Activated naive CD4-positive, alpha-beta T cell treated with anti-CD3 and anti-CD28 coated beads, Interleukin-2, amount 50 U/mL, for 24 hours (primary cell): ENCODE data around the gene SRSF6.
"Not testable (repeated sequence)": the region's sequence is repeated elsewhere in the genome, so short reads cannot be mapped to it uniquely, and the experiment has no call there.

Source experiments
- H3K27ac Mint-ChIP-seq: one replicate; pipeline ENCODE4 v1.8.0; 2021; ENCODE audit warnings: mild to moderate bottlenecking, mixed read lengths
- H3K27me3 Mint-ChIP-seq: one replicate; pipeline ENCODE4 v1.8.0; 2021; ENCODE audit warnings: mixed read lengths
- H3K36me3 Mint-ChIP-seq: one replicate; pipeline ENCODE4 v1.8.0; 2021; ENCODE audit warnings: mixed read lengths
- H3K4me1 Mint-ChIP-seq: one replicate; pipeline ENCODE4 v1.8.0; 2021; ENCODE audit warnings: mixed read lengths
- H3K4me3 Mint-ChIP-seq: one replicate; pipeline ENCODE4 v1.8.0; 2021; ENCODE audit warnings: mild to moderate bottlenecking, mixed read lengths
- H3K9me3 Mint-ChIP-seq: one replicate; pipeline ENCODE4 v1.8.0; 2021; ENCODE audit warnings: mixed read lengths

Gene SRSF6

DNA sequence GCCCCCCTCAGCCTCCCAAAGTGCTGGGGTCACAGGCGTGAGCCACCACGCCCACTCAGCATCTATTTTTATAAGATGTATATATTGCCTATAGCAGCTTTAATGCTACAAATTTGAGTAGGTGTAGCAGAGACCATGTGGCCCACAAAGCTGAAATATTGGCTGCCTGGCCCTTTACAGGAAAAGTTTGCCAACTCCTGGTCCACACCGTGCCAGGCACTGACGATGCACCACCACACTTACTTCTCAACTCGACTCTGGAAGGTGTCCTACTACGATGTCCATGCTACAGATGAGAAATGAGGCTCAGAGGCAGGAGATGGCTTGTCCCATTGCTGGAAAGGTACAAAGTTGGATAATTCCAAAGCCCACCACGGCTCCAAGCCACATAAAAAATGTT, 17.2 kb upstream of the SRSF6 start:
- H3K36me3 Mint-ChIP-seq, result no peaks in the 10 kb centered on the region
- H3K27ac Mint-ChIP-seq, result no peak overlapping the region
- H3K9me3 Mint-ChIP-seq, result no peaks in the 10 kb centered on the region
- peaks cover 19% of the 10 kb centered on the region for H3K4me1 Mint-ChIP-seq
- no peak overlapping the region for H3K4me3 Mint-ChIP-seq
- peaks cover 1% of the 10 kb centered on the region for H3K27me3 Mint-ChIP-seq

DNA sequence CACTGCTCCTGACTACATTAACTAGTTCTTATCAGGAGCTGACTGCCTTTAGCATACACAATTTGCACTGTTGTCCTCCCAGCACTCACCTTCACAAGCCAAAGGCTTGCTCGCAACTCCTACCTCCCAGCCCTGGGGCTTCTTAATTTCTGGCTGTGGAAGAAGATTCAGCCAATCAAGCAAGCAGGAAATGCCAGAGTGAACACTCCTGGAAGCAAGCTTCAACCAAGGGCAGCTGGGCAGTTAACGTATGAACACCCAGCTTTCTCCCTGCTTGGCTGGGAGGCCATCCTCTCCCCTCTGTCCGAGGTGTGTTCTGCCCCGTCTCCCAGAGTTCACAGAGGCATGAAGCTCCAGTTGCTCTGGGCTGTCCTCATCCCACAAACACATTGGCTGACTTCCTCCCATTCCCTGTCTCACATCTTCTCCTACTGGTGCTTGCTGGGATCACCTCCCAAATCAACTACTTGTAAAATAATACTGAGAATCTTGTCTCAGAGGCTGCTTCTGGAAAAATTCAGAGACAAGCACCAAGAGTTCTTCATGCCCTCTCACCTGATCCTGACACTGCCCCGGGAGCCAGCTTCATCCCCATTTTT, 15.3 kb upstream of the SRSF6 start:
- no peak overlapping the region for H3K27ac Mint-ChIP-seq
- no peaks in the 10 kb centered on the region for H3K9me3 Mint-ChIP-seq
- H3K4me3 Mint-ChIP-seq, result no peak overlapping the region
- H3K27me3 Mint-ChIP-seq, result peaks cover 1% of the 10 kb centered on the region
- peaks cover 19% of the 10 kb centered on the region for H3K4me1 Mint-ChIP-seq
- H3K36me3 Mint-ChIP-seq, result no peaks in the 10 kb centered on the region

DNA sequence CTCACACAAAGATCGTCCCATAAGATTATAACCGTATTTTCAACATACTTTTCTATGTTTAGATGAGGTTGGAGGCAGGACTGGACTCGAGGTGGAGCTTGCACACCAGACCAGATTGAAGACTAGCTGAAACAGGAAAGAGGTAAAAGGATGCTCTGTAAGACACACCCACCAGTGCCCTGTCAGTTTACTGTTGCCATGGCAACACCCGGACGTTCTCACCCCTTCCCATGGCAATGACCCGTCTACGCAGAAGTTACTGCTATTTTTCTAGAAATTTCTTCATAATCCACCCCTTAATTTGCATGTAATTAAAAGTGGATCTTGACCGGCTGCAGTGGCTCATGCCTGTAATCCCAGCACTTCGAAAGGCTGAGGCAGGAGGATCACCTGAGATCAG, 13.6 kb upstream of the SRSF6 start:
- no peak overlapping the region for H3K27ac Mint-ChIP-seq
- peaks cover 21% of the 10 kb centered on the region for H3K4me1 Mint-ChIP-seq
- no peak overlapping the region for H3K4me3 Mint-ChIP-seq
- no peaks in the 10 kb centered on the region for H3K9me3 Mint-ChIP-seq
- H3K36me3 Mint-ChIP-seq, result no peaks in the 10 kb centered on the region
- peaks cover 3% of the 10 kb centered on the region for H3K27me3 Mint-ChIP-seq

DNA sequence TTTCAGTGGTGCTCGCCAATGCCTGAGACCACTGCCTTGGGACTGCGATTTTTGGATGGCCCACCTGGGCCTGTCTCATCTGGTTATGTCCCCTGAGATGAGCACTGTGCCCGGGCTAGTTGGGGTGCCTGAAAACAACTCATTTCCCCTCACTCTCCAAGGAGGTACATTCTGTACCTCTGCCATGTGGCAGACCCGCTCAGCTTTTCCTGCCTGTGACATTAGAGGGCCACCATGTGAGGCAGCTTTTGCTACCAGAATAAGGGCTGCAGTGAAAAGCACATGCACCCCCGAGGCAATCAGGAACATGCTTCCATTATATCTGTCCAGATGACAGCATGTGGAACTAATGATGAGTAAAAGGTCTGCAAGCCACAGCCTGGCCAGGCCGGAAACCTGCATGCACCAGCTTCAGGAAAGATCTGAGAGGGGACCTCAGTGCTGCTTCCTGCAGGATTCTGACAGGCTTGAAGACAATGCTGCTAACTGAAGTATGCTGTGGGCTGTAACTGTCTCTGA, 11.3 kb upstream of the SRSF6 start:
- Mint-ChIP-seq H3K4me1 (peaks cover 7% of the 10 kb centered on the region), H3K27me3 (peaks cover 4% of the 10 kb centered on the region), H3K36me3 (no peaks in the 10 kb centered on the region), H3K27ac (no peak overlapping the region), H3K4me3 (no peak overlapping the region), H3K9me3 (no peaks in the 10 kb centered on the region)

DNA sequence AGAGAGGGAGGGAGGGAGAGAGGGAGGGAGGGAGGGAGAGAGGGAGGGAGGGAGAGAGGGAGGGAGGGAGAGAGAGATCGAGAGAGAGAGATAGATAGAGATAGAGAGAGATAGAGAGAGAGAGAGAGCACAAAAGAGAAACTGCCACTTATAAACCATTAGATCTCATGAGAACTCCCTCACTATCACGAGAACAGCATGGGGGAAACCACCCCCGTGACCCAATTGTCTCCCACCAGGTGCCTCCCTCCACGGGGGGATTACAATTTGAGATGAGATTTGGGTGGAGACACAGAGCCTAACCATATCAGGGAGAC, 9.3 kb upstream of the SRSF6 start:
- H3K36me3 Mint-ChIP-seq, H3K4me1 Mint-ChIP-seq, H3K27me3 Mint-ChIP-seq, H3K4me3 Mint-ChIP-seq, H3K27ac Mint-ChIP-seq, H3K9me3 Mint-ChIP-seq: not testable (repeated sequence)

DNA sequence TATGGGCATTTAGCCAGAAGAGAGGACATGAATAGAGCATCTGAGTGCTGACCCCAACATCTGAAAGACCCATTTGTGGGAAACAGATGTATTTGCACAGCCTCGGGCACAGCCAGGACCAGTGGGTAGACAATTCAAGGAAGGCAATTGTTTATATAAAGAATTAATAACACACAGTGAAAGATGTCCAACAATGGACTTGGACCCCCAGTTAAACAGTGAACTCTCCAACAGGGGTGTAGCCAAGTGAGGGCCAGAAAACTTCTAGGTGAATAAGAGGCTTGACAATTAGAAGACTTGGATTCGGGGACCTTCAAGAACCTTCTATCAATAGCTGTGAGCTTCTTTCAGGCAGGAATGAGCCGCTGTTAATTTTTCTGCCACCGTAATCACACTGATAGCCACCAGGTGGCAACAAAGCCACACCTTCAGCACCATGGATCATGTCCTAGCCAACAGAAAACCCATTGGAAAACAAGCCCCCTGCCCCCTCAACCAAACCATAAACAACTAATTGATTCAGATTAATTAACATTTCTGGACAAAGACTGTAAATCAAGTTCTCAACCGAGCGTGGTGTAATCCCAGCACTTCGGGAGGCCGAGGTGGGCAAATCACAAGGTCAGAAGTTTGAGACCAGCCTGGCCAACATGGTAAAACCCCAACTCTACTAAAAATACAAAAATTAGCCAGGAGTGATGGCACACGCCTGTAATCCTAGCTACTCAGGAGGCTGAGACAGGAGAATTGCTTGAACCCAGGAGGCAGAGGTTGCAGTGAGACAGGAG, 8.8 kb upstream of the SRSF6 start:
- Mint-ChIP-seq H3K27ac (no peak overlapping the region), H3K9me3 (no peaks in the 10 kb centered on the region), H3K27me3 (peaks cover 5% of the 10 kb centered on the region), H3K4me1 (peaks cover 7% of the 10 kb centered on the region), H3K4me3 (no peak overlapping the region), H3K36me3 (no peaks in the 10 kb centered on the region)

DNA sequence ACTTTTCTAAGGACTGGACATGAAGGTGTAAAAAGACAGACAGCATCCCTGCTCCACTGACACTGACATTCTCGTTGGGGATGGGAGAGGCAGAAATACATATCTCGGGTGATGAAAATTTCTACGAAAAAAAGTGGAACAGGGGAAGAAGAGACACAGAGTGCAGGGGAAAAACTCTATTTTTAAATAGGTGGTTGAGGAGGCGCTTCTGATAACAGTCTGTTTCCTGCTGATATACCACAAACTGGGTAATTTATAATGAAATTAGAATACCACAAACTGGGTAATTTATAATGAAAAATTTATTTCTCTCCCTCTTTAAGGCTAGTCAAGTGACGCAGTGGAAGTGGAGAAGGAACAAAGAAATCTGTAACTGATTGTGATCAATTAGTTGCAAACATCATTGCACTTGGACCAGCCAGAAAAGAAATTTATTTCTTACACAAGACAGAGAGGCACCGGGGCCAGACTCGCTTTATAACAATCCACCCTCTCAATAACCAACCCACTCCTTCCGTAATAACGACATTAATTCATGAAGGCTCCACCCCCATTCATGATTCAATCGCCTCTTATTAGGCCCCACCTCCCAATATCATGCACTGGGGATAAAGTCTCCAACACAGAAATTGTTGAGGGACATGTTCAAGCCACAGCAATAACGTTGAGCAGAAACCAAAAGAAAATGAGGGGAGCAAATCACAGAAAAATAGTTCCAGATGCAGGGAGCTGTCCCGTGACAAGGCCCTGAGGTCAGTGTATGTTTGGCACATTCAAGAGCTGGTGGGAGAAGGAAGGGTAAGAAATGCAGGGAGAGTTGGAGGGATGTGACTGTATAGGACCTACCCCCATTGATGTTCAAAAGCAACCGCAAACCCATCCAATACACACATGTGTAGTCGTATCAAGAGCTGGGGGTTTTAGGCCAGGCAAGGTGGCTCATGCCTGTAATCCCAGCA, 6.6 kb upstream of the SRSF6 start:
- Mint-ChIP-seq H3K27me3 (peaks cover 3% of the 10 kb centered on the region), H3K9me3 (no peaks in the 10 kb centered on the region), H3K4me1 (peaks cover 7% of the 10 kb centered on the region), H3K4me3 (no peak overlapping the region), H3K36me3 (no peaks in the 10 kb centered on the region), H3K27ac (no peak overlapping the region)

DNA sequence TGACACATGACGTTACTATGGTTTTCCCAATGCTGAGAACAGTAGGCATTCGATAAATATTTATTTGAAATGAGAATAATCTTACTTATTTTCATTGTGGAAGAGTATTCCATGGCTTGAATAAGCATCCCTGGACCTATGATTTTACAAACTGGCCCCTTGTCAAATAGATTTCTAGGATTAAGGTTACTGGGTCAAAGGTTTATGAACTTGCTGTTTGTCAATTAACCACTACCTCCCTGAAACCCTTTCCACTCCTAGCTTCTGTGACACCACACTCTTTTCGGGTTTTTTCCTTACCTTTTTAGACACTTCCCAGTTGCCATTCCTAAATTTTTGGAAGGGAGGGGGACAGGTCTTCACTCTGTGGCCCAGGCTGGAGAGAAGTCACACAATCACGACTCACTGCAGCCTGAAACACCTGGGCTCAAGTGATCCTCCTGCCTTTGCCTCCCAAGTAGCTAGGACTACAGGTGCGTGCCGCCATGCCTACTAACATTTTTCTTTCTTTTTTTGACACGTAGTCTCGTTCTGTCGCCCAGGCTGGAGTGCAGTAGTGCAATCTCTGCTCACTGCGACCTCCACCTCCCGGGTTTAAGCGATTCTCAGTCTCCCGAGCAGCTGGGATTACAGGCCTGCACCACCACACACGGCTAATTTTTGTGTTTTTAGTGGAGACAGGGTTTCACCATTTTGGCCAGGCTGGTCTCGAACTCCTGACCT, 5.1 kb upstream of the SRSF6 start:
- no peak overlapping the region for H3K4me3 Mint-ChIP-seq
- H3K9me3 Mint-ChIP-seq, result no peaks in the 10 kb centered on the region
- H3K4me1 Mint-ChIP-seq, result peaks cover 14% of the 10 kb centered on the region
- peaks cover 3% of the 10 kb centered on the region for H3K27me3 Mint-ChIP-seq
- H3K36me3 Mint-ChIP-seq, result no peaks in the 10 kb centered on the region
- no peak overlapping the region for H3K27ac Mint-ChIP-seq

DNA sequence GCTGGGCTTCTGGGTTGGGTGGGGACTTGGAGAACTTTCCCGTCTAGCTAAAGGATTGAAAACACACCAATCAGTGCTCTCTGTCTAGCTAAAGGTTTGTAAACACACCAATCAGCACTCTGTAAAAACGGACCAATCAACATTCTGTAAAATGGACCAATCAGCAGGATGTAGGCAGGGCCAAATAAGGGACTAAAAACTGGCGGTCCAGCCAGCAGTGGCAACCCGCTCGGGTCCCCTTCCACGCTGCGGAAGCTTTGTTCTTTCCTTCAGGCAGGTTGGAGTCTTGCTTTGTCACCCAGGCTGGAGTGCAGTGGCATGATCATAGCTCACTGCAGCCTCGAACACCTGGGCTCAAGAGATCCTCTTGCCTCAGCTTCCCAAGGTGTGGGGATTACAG, 1.4 kb upstream of the SRSF6 start:
- not testable (repeated sequence) for H3K9me3 Mint-ChIP-seq, H3K27me3 Mint-ChIP-seq
- H3K4me1 Mint-ChIP-seq, result peaks cover 25% of the 10 kb centered on the region
- peak overlapping the region; percentile 92 for H3K4me3 Mint-ChIP-seq
- H3K36me3 Mint-ChIP-seq, result peaks cover 16% of the 10 kb centered on the region
- H3K27ac Mint-ChIP-seq, result peak overlapping the region; percentile 98

DNA sequence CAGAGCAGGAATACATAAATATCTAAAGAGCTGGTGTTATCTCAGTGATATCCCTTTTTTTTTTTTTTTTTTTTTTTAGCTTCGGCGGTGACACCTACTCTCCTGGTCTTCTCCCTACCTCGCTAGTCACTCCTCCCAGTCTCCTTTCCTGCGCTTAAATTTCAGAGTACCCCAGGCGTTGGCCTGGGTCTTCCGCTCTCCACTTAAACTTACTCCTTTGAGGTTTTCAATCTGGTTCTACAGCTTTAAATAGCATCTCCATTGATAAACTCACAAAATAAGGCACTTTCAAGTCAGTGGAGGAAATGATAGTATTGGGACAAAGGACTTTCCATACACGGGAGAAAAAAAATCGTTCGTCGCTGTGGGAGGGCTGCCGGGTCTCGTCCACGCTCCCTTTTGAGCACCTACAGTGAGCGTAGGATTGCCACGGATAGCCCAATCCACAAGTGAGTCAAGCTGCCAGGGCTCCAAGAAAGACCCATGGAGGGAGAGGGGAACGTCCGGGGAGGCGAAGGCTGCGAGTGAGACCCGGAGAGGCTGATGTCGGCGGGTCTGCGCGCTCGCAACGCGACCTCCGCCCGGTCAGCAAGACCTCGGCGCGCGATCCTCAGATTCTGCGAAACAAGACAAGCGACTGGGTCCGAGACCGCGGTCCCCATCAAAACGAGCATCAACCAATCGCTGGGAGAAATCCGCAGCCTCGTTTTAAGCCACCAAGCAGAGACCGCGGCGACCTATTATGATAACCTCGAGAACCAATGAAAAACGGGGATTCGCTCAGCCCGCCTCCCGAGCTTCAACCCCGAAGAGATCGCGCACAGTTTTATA, 672 bp upstream of the SRSF6 start:
- peaks cover 20% of the 10 kb centered on the region for H3K36me3 Mint-ChIP-seq
- H3K27ac Mint-ChIP-seq, result peak overlapping the region; percentile 98
- H3K27me3 Mint-ChIP-seq, result no peaks in the 10 kb centered on the region
- no peaks in the 10 kb centered on the region for H3K9me3 Mint-ChIP-seq
- peaks cover 32% of the 10 kb centered on the region for H3K4me1 Mint-ChIP-seq
- peak overlapping the region; percentile 92 for H3K4me3 Mint-ChIP-seq

DNA sequence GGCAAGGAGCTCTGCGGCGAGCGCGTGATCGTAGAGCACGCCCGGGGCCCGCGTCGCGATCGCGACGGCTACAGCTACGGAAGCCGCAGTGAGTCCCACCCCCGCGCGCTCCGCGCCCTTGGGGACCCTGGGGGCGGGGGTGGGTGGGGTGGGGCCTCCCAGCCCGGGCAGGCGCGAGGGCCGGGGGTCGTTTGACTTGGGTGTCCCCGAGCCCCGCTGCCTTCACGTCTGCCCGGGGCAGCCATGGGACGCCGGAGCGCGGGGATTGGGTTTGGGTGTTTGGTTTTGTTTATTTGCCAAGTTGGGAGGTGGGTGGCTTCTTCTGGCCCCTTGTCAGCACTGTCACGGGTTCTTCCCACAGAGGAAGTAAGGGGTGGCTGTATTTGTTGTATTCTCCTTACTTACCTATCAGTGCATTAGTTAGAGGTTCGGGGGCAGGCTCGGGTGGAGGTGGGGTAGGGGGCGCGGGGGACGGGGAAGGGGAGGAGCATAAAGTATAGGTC, 777 bp downstream of the SRSF6 start:
- Mint-ChIP-seq H3K4me3 (peak overlapping the region; percentile 92), H3K27me3 (no peaks in the 10 kb centered on the region), H3K36me3 (peaks cover 26% of the 10 kb centered on the region), H3K9me3 (no peaks in the 10 kb centered on the region), H3K4me1 (peaks cover 45% of the 10 kb centered on the region), H3K27ac (peak overlapping the region; percentile 84)

DNA sequence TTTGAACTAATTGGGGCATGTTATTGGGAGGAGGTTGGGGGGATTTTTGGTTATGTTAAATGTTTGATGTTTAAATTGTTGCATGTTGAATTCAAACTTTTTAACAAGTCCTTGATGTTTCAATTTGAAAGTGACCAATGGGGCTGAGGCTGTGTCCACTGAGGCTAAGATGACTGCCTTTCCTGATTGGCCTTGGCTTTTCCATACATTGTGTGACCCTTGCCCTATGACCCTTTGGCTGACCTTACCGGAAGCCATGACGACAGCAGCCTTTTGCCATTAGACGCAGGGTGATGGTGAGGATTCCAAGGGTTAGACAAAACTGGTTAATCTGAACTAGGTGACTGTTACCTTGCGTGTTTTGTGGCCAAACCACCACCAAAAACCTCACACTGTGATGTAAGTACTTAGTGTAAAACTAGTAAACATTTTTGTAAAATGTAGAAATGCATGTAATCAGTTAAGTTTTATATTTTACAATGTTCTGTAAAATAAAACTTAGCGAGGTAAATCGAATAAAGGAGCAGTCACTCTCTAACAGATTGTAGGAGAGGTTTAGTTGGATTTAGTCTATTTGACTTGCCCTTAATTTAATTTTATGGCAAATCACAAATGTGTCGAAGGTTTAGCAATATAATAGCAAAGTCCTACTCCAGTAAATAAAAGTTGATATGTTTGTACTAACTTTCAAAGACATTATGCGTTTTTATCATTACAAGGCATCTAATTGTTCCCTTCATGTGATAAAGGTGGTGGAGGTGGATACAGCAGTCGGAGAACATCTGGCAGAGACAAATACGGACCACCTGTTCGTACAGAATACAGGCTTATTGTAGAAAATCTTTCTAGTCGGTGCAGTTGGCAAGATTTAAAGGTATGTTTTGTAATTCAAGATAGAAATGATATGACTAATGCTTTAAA, 1.6 kb downstream of the SRSF6 start:
- H3K4me1 Mint-ChIP-seq, result peaks cover 53% of the 10 kb centered on the region
- peaks cover 33% of the 10 kb centered on the region for H3K36me3 Mint-ChIP-seq
- no peaks in the 10 kb centered on the region for H3K9me3 Mint-ChIP-seq
- peak overlapping the region; percentile 92 for H3K4me3 Mint-ChIP-seq
- no peaks in the 10 kb centered on the region for H3K27me3 Mint-ChIP-seq
- peak overlapping the region; percentile 84 for H3K27ac Mint-ChIP-seq

DNA sequence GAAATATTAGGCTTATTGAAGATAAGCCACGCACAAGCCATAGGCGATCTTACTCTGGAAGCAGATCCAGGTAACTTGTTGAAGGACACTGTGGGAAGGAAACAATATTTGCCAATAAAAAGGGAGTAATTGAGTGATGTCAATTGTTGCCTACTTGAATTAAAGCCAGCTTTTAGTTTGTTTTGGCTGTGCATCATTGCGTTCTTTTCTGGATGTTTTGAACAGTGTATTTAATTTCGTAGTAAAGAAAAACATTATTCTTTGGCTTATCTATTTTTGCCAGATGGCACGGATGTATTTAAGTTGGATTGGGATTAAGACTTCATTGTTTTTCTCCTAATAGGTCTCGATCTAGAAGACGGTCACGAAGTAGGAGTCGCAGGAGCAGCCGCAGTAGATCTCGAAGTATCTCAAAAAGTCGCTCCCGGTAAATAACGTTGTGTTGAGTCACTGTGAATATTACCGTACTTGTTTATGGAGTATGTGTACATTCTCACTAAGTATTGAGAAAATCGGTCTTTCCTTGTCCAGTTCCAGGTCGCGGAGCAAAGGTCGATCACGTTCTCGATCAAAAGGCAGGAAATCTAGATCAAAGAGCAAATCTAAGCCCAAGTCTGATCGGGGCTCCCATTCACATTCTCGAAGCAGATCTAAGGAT, 2.6 kb downstream of the SRSF6 start:
- peak overlapping the region; percentile 92 for H3K4me3 Mint-ChIP-seq
- no peaks in the 10 kb centered on the region for H3K9me3 Mint-ChIP-seq
- H3K27ac Mint-ChIP-seq, result peak overlapping the region; percentile 70
- peaks cover 57% of the 10 kb centered on the region for H3K4me1 Mint-ChIP-seq
- H3K27me3 Mint-ChIP-seq, result no peaks in the 10 kb centered on the region
- H3K36me3 Mint-ChIP-seq, result peaks cover 37% of the 10 kb centered on the region
